Skeletal muscle tissue (tissue), 4 donors: ENCODE data around the gene ODC1. TPM values are rescaled to one million over a fixed set of nuclear protein-coding genes. Genes with fewer than 3 reads are reported as not detected.
"Not testable (repeated sequence)": the region's sequence is repeated elsewhere in the genome, so short reads cannot be mapped to it uniquely, and the experiment has no call there.

ENCODE experiments used
- H3K27ac ChIP-seq: one replicate; pipeline ENCODE4 v1.7.0; 2013; ENCODE audit warnings: mild to moderate bottlenecking, low read depth, low read length, inconsistent platforms
- H3K27me3 ChIP-seq, 3 donors: one replicate each; pipeline ENCODE4 v1.7.0; 2013; ENCODE audit warnings: low read length in 3 of 3; ENCODE audit not compliant: control insufficient read depth in 3 of 3, insufficient read depth in 3 of 3
- H3K36me3 ChIP-seq, 3 donors: one replicate each; pipeline ENCODE4 v1.7.0; 2013; ENCODE audit warnings: low read length in 3 of 3; ENCODE audit not compliant: control insufficient read depth in 3 of 3, insufficient read depth in 3 of 3
- H3K4me1 ChIP-seq, 3 donors: one replicate each; pipeline ENCODE4 v1.7.0; 2013; ENCODE audit warnings: low read length in 3 of 3, mild to moderate bottlenecking in 3 of 3; ENCODE audit not compliant: control insufficient read depth in 3 of 3, insufficient read depth in 3 of 3
- H3K4me3 ChIP-seq, 3 donors: one replicate each; pipeline ENCODE4 v1.7.0; 2013; ENCODE audit warnings: low read length in 3 of 3
- H3K9ac ChIP-seq, 3 donors: one replicate each; pipeline ENCODE4 v1.7.0; 2013; ENCODE audit warnings: low read length in 3 of 3, mild to moderate bottlenecking in 3 of 3, moderate library complexity in 2 of 3, low read depth in 1 of 3
- H3K9me3 ChIP-seq, 3 donors: one replicate each; pipeline ENCODE4 v1.7.0; 2013; ENCODE audit warnings: low read length in 3 of 3; ENCODE audit not compliant: control insufficient read depth in 3 of 3
- total RNA-seq: library from RNA; depleted of rRNA; stranded (reverse); fragments of >200 nt; gene quantifications from one replicate; pipeline ENCODE4 v1.2.3, GENCODE V29; 2014
- donor health status: Osteomylitis.

The ODC1 gene
- total RNA-seq, 1 donor from 2014 or later, result 99.7 TPM

DNA sequence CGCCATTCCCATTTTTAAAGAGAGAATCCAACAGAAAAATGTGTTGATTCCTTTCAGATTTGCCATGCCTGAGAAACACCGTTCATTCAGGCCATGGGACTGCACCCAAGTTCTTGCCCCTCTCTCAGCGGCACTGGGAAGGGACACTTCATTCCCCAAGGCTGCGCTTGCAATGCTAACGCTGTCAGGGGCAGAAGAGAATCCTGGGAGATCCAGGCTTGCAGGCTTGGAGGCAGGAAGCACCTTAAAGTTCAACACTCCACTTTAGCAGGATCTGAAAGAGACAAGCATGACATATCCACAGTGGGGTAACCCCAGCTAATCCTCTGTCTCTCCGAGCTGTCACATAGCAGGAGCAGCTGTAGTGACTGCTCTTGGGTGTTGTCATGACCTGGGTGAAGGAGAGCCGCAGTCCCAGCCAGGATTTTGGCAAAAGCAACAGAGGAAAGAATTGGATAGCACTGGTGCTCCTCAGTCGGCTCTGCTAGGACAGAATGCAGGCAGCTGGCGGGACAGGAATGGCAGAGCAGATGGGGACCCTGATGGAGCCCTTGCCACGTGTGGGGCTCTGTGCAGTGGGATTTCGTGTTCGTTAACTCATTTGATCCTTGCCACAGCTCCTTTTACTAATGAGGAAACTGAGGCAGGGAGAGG lies 22.0 kb upstream of the ODC1 start:
- Histone ChIP-seq H3K27me3 (peaks cover 0 to 3% (median 0%) of the 10 kb centered on the region in 3 donors), H3K9ac (no peak overlapping the region)

DNA sequence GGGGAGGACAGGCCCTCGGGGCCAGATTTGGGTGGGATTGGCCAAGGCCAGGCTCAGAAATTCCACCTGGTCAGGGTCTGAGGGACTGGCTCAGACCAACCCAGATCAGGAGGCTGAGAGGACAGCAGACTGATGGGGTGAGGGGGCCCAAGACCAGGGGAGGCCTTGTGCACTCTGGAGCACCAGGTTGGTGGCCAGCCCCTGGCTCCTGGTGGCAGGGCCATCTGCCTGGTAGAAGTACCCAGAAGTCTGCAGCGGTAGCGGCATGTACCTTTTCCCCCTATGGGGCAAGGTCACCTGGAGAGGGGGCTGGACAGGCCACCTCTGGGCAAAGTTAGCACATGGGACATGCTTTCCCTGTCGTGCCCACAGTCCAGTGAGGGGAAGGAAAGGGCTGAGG lies 21.2 kb upstream of the ODC1 start:
- Histone ChIP-seq H3K4me3 (no peak overlapping the region), H3K4me1 (peaks cover 0 to 6% (median 5%) of the 10 kb centered on the region in 3 donors), H3K27ac (no peak overlapping the region), H3K36me3 (no peaks in the 10 kb centered on the region), H3K9ac (no peak overlapping the region), H3K9me3 (no peaks in the 10 kb centered on the region), H3K27me3 (no peaks in the 10 kb centered on the region)

More for the DNA sequence above, 22.0 kb upstream of the ODC1 start:
- peaks cover 0 to 6% (median 5%) of the 10 kb centered on the region in 3 donors for H3K4me1 ChIP-seq
- no peaks in the 10 kb centered on the region for H3K36me3 ChIP-seq
- H3K9me3 ChIP-seq, result no peaks in the 10 kb centered on the region
- no peak overlapping the region for H3K4me3 ChIP-seq
- H3K27ac ChIP-seq, result no peak overlapping the region

DNA sequence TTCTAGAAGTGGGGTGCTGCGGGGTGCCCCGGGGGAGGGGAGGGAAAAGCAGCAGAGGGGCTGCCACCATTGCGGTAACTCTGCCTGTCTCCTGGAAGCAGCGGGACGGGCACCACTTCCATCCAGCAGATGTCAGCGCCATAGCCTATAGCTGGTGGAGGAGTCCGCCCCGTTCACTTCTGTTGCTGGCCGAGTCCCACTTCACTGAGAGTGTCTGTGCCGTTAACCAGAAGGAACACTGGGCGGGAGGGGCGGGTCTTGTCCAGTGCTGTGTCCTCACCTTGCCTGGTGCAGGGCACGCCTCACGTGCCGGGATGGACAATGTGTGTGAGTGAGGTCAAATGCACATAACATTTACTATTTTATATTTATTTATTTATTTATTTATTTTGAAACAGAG lies 19.3 kb upstream of the ODC1 start:
- no peaks in the 10 kb centered on the region for H3K9me3 ChIP-seq
- no peak overlapping the region for H3K9ac ChIP-seq
- H3K27ac ChIP-seq, result no peak overlapping the region
- H3K36me3 ChIP-seq, result no peaks in the 10 kb centered on the region
- no peak overlapping the region for H3K4me3 ChIP-seq
- no peaks in the 10 kb centered on the region for H3K27me3 ChIP-seq
- peaks cover 0 to 6% (median 5%) of the 10 kb centered on the region in 3 donors for H3K4me1 ChIP-seq

DNA sequence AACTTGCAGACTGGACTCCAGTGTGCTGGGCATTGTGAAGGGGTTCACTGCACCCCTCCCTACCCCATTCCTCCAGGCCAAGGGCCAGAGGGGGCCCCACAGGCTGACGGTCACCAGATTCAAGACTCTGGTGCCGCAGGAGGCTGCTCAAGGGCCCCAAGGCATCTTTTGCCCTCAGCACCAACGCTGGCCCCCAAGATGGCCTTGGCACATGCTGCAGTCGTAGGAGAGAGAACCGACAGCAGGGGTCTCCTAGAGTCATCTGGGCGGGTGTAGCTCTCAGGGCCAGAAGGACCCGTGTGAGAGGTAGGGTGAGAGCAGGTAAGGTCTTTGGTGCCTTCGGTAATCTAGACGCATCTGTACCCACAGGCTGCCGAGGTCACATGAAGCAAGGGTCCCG lies 18.7 kb upstream of the ODC1 start:
- Histone ChIP-seq H3K9ac (no peak overlapping the region), H3K27me3 (no peaks in the 10 kb centered on the region), H3K27ac (no peak overlapping the region), H3K36me3 (no peaks in the 10 kb centered on the region), H3K9me3 (no peaks in the 10 kb centered on the region), H3K4me3 (no peak overlapping the region), H3K4me1 (peaks cover 0 to 6% (median 5%) of the 10 kb centered on the region in 3 donors)

DNA sequence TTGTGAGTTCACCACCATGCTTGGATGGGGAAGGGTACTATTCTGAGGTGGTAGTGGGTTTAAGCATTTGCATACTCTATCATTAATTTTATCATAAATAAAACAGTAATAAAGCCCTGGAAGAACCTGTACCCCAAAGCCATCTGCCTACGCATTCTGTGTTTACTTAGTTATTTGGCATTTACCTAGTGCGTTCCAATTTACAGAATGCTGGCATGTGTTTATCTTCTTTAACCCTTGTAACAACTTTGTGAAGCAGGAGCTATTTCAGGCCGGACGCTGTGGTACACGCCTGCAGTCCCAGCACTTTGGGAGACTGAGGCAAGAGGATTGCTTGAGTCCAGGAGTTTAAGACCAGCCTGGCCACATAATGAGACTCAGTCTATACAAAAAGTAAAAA lies 17.8 kb upstream of the ODC1 start:
- Histone ChIP-seq H3K9me3 (no peaks in the 10 kb centered on the region), H3K36me3 (no peaks in the 10 kb centered on the region), H3K9ac (no peak overlapping the region), H3K4me3 (no peak overlapping the region), H3K4me1 (peaks cover 0 to 6% (median 5%) of the 10 kb centered on the region in 3 donors), H3K27me3 (no peaks in the 10 kb centered on the region), H3K27ac (no peak overlapping the region)

DNA sequence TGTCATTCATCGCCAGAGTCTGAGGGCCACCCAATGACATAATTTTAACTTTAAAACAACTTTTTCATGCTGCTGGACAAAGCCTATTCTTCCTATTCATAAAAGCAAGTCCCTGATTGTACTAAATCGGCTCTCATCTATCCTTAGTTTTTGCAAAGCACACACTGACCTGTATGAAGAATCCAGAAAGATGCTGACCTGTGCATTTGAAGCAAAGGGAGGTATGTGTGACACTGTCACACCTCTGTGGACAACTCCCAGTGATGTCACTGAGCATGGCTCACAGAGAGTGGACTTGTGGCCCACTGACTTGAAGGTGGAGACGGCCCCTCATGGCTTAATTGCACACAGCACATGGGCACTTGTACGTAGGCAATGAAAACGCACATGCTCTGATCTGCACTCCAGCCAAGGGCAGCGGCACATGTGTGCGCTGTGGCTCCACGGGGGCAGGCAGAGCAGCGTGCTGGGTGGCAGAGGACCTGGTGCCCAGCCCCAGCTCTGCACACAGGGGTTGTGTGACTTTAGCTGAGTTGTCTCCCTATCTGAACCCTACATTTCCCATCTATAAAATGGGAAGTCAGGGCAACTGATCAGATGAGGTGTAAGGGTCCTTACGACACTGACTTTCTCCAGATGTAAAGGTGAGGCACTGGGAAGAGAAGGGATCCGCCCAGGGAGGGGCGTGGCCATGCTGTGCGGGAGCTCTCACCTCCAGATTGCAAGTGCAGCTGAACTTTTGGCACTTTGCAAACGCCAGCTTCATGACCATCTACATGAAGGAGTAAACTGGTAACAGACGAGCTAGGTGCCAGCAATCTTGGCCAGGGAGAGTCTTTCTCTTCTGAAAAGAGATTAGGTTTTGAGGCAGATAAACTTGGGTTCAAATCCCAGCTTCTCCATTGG lies 14.3 kb upstream of the ODC1 start:
- Histone ChIP-seq H3K27ac (no peak overlapping the region), H3K4me3 (no peak overlapping the region), H3K9me3 (no peaks in the 10 kb centered on the region), H3K4me1 (peaks cover 0 to 8% (median 7%) of the 10 kb centered on the region in 3 donors), H3K36me3 (no peaks in the 10 kb centered on the region), H3K27me3 (no peaks in the 10 kb centered on the region), H3K9ac (no peak overlapping the region)

DNA sequence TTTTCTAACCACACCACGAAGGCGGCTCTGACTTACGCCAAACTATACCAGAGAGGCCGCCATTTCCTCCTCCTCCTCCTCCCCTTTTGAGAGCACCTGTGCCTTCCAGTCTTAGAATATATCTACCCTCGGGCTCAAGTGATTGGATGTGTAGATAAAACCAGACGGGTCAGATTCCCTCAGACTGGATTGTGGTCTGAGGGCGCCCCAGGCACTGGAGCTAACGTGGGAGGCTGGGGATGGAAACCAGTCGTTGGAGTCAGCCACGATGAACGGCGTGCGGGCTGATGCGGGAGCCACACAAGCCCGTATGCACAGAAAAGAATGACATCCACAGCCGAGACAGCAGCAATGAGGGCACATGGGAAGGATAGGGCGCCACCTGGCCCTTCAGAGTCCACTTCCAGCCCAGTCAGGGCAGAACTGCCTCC lies 12.3 kb upstream of the ODC1 start:
- no peak overlapping the region for H3K9ac ChIP-seq
- no peak overlapping the region for H3K27ac ChIP-seq
- peaks cover 0 to 8% (median 7%) of the 10 kb centered on the region in 3 donors for H3K4me1 ChIP-seq
- no peaks in the 10 kb centered on the region for H3K27me3 ChIP-seq
- no peak overlapping the region for H3K4me3 ChIP-seq
- H3K9me3 ChIP-seq, result no peaks in the 10 kb centered on the region
- no peaks in the 10 kb centered on the region for H3K36me3 ChIP-seq

DNA sequence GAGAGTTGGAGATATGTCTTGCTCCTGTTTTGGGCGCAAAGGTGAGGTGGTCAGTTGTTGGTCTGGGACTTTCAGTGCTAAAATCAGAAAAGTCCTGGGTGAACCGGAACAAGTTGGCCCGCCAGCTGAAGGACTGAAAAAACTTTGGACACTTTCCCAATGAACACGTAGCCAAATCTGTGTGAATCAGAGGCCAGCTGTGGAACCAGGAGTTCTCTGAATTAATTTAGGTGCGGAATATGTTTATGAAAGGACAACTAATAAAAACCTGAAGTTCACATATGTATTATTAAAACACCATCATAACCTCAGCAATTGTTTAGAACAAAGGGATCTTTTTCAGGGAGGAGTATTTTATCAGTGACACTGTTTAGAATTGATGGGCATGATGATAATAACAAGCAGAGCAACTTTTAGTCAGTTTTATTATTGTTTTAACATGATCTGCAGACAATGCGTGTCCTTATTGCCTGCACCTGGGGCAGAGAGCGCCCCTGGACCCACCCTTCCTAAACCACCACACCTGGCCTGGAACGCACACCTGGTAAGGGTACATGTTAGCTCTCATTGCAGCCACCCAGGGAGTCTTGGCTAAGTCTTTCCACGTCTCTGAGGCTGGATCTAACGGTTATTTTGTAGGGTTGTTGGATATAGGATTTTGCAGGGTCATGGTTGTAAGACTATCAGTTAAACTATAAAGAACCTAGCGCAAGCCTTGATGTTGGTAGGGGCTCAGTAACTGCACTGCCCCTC lies 9.9 kb upstream of the ODC1 start:
- H3K36me3 ChIP-seq, result no peaks in the 10 kb centered on the region
- H3K9ac ChIP-seq, result no peak overlapping the region
- peaks cover 9 to 22% (median 19%) of the 10 kb centered on the region in 3 donors for H3K4me1 ChIP-seq
- no peaks in the 10 kb centered on the region for H3K27me3 ChIP-seq
- H3K27ac ChIP-seq, result no peak overlapping the region
- no peaks in the 10 kb centered on the region for H3K9me3 ChIP-seq
- no peak overlapping the region for H3K4me3 ChIP-seq

DNA sequence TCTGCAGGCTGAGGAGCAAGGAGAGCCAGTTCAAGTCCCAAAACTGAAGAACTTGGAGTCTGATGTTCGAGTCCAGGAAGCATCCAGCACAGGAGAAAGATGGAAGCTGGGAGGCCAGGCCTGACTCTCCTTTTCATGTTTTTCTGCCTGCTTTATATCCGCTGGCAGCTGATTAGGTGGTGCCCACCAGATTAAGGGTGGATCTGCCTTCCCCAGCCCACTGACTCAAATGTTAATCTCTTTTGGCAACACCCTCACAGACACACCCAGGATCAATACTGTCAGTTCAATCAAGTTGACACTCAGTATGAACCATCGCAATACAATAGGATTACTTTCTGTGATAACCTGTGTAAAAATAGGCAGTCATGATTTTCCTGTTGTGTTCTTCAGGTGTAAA lies 9.1 kb upstream of the ODC1 start:
- not testable (repeated sequence) for H3K27me3 ChIP-seq, H3K36me3 ChIP-seq, H3K27ac ChIP-seq, H3K4me3 ChIP-seq, H3K9me3 ChIP-seq, H3K9ac ChIP-seq
- H3K4me1 ChIP-seq, result peaks cover 9 to 22% (median 19%) of the 10 kb centered on the region in 3 donors
